ENCODE data around the gene TLDC2.
"Not testable (repeated sequence)": the region's sequence is repeated elsewhere in the genome, so short reads cannot be mapped to it uniquely, and the experiment has no call there.

TLDC2 gene

GRCh38 chr20:36916199-36916598 lies 40.3 kb downstream of the TLDC2 start:
- DNase-seq = no peak

DNA sequence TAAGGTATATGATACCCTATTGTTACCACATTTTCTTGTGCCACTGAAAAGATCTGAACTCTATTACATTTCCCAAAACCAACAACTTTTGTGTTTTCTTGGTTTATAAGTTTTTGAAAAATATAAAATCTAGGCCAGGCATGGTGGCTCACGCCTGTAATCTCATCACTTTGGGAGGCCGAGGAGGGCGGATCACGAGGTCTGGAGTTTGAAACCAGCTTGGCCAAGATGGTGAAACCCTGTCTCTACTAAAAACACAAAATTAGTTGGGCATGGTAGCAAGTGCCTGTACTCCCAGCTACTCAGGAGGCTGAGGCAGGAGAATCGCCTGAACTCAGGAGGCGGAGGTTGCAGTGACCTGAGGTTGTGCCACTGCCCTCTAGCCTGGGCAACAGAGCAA lies 41.3 kb downstream of the TLDC2 start:
- no peak for DNase-seq

DNA sequence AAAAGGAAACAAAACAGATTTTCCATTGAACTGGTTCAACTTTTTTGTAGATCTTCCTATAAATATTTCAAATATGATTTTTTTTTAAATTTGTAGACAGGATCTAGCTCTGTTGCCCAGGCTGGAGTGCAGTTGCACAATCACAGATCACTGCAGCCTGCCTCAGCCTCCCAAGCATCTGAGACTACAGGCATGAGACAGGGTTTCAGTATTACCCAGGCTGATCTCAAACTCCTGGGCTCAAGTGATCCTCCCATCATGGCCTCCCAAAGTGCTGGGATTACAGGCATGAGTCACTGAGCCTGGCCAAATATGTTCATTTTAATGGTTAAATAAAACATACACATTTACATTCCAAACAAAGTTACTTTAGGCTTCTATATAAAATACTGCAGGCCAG lies 42.0 kb downstream of the TLDC2 start:
- DNase-seq = no peak

GRCh38 chr20:36919715-36920333 lies 43.9 kb downstream of the TLDC2 start:
- peak; percentile 13 for DNase-seq

- no peak for DNase-seq
Observed at GRCh38 chr20:36920334-36920730, 44.4 kb downstream of the TLDC2 start.

DNA sequence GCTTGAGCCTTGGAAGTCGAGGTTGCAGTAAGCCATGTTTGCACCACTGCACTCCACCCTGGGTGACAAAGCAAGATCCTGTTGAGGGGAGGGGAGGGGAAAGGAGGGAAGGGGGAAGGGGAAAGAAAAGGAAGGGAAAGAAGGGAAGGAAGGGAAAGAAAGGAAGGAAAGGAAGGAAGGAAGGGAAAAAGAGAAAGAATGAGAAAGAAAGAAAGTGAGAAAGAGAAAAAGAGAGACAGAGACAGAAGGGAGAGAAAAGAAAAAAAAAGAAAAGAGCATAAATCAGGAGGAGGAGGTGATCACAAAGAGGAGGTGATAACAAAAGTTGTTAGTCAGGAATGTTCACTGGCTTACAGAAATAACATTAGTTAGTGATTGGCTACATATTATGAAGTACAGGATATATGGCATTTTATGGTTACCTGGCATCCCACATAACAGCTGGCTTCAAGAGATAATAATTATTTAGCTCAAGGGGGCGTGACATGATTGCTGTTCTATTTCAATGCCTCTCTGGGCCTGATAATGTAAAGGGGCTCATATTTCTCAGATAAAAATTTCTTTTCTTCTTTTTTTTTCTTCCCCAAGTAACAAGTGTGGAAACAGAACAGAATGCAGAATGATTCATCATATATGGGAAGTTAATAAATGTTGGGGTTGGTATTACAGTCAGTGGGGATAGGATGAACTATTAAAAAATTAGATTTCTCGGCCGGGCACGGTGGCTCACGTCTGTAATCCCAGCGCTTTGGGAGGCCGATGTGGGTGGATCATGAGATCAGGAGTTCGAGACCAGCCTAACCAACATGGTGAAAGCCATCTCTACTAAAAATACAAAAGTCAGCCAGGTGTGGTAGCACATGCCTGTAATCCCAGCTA lies 48.5 kb downstream of the TLDC2 start:
- DNase-seq = no peak

- no peak for DNase-seq
Observed at GRCh38 chr20:36925234-36925633, 49.3 kb downstream of the TLDC2 start.

DNA sequence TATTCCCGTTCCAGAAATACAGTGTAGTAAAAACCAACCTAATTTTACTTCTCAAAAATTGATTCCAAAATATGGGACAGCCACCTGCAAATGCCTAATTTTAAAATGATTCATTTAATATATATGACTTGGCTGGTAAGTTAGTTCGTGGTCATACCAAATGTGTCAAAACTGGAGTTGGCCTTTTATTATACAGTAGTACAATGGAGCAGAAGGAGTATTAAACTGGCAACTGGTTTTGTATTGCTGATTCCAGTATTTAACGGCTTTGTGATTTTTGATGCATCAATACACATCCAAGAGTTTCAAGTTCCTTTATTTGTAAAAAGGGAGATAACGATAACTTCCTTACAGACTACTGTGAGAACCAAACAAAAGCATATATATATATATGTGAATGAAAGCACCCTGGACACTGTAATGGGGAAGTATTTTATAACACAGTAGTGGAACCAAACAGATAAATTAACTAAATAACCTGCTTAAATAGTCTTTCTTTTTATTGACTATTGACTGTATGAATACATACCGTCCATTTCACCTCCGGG lies 50.8 kb downstream of the TLDC2 start:
- DNase-seq = no peak

GRCh38 chr20:36927704-36928103 lies 51.8 kb downstream of the TLDC2 start:
- no peak for DNase-seq

DNA sequence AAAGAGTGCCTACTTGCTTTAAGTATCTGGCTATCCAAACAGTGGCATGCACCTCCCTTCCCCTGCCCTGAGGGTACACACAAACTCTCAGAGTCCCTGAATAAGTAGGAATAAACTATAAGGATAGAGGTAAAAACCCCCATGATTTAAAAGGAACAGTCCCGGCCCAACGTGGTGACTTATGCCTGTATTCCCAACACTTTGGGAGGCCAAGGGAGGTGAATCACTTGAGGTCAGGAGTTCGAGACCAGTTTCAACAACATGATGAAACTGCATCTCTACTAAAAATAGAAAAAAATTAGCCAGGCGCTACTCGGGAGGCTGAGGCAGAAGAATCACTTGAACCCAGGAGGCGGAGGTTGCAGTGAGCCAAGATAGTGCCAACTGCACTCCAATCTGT lies 53.4 kb downstream of the TLDC2 start:
- no peak for DNase-seq

DNA sequence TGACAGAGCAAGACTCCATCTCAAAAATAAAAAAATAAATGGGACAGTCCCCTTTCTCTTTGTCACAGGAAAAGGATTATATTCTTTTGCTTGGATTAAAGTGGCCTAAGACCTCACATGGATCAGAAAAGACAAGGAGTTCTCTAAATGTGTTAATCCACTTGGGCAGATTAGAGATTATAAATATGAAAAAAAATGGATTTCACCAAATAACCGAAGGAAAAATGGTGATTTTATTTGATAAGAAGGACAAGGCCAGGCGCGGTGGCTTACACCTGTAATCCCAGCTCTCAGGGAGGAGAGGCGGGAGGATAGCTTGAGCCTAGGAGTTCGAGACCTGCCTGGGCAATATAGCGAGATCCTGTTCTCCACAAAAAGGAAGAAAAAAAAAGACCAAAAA lies 53.8 kb downstream of the TLDC2 start:
- no peak for DNase-seq

GRCh38 chr20:36932067-36932466 lies 56.1 kb downstream of the TLDC2 start:
- DNase-seq = not testable (repeated sequence)

DNA sequence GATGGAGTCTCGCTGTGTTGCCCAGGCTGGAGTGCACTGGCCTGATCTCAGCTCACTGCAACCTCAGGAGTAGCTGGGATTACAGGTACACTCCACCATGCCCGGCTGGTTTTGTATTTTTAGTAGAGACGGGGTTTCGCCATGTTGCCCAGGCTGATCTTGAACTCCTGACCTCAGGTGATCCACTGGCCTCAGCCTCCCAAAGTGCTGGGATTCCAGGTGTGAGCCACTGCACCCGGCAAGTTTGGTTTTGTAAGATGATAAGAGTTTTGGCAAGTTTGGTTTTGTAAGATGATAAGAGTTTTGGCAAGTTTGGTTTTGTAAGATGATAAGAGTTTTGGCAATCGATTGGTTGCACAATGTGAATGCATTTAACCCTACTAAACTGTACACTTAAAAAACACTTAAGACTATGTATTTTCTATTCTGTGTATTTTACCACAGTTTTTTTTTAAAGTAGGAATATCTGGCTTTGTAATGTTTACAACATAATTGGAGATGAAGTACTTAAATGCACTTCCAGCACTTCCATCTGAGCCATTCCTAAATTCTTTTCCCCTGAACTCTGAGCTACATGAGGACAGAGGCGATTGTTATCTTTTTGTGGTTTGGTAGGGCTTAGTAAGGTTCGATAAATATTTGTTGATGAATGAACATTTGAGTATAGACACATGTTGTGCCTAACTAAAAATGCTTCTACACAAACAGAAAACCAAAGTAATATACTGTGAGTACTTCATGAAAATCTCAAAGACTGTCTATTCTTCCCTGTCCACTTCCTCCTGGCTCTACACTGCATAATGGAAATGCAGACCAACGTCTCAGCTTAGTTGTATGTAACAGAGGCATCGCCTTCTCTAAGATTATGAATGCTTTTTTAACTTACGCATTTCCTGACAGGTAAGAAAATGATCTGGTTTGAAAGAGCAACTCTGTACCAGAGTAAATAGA lies 56.8 kb downstream of the TLDC2 start:
- no peak for DNase-seq

DNA sequence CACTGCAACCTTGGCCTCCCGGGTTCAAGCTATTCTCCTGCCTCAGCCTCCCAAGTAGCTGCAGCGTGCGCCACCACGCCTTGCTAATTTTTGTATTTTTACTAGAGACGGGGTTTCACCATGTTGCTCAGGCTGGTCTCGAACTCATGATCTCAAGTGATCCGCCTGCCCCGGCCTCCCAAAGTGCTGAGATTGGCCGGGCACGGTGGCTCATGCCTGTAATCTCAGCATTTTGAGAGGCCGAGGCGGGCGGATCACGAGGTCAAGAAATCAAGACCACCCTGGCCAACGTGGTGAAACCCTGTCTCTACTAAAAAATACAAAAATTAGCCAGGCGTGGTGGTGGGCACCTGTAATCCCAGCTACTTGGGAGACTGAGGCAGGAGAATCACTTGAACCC lies 57.6 kb downstream of the TLDC2 start:
- not testable (repeated sequence) for DNase-seq

GRCh38 chr20:36936341-36936740 lies 60.4 kb downstream of the TLDC2 start:
- no peak for DNase-seq

GRCh38 chr20:36936761-36937401 lies 60.9 kb downstream of the TLDC2 start:
- not testable (repeated sequence) for DNase-seq

DNA sequence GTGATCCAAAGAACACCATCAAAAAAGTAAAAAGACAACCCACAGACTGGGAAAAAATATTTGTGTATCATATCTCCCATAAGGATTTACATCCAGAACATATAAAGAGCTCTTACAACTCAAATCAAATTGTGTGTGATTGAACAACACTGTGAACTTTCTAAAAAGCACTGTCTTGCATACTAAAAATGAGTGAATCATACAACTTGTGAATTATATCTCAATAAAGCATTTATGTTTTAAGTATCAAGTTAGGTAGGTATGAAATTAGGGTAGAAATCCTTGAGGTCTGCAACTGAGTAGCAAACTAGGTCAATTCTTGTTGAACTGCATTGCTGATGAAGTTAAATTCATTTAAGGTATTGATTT lies 61.4 kb downstream of the TLDC2 start:
- DNase-seq = no peak

DNA sequence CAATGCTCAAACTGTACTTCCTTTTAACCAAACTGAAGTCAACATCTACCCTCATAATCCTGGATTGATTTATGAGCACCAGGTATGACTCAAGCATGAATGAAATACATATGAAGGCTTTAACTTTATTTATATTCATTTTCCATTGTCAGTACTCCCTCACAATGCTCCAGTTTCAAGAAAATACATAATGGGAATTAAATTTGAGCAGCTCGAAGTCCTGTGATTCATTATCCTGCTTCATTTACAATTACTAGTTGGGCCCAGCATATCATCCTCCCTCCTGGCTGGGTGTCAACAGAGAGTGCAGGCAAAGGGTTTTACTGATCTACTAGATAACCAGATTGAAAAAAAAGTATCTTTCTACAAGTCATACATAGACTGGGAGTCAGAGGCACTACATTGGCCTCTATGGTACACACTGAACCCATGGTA lies 65.5 kb downstream of the TLDC2 start:
- DNase-seq = no peak
